ENCODE results near the gene SMPD2. TPM values are rescaled to one million over a fixed set of nuclear protein-coding genes. Genes with fewer than 3 reads are reported as not detected.
A peak's percentile ranks its signal among the peaks of the same experiment; 100 is the strongest.

The SMPD2 gene
- total and polyA plus RNA-seq, 4 donors: 4.9 to 16.4 (median 8.3) TPM

- DNase-seq (ENCODE audit: low read depth in 4 of 6, low spot score in 6 of 6): no peak
- Histone ChIP-seq H3K4me3 (ENCODE audit: low read depth, low read length) (no peak overlapping the region), H3K36me3 (ENCODE audit: control insufficient read depth, insufficient read depth, low read length) (no peaks in the 10 kb centered on the region), H3K9me3 (ENCODE audit: control insufficient read depth, insufficient read depth, low read length) (no peaks in the 10 kb centered on the region), H3K4me1 (ENCODE audit: control insufficient read depth, insufficient read depth, low read length) (no peaks in the 10 kb centered on the region), H3K27ac (ENCODE audit: low read depth, low read length) (no peak overlapping the region), H3K27me3 (ENCODE audit: control insufficient read depth, insufficient read depth, low read length) (no peaks in the 10 kb centered on the region)
- 60% methylated on average over 1 of the region's 1 CpG for WGBS (ENCODE audit: insufficient coverage)
Measured at GRCh38 chr6:109420751-109421150, 19.8 kb upstream of the SMPD2 start.

DNA sequence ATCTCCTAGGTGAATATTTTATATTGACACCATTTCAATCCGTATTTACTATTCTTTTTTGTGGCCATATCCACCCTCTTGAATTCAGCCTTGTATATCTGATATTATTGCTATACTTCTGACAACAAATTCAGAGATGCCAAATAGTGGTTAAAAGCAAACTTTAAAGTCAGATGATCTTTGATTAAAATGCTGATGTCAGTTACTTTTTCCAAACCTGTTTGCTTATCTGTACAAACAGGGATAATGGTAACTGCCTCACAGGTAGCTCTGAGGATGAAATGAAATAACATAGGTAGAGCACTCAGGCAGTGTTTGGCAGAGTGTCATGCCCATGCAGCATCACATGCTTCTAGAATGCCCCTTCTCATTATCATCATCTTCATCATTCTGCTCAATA lies 19.3 kb upstream of the SMPD2 start:
- Histone ChIP-seq H3K36me3 (ENCODE audit: control insufficient read depth, insufficient read depth, low read length) (no peaks in the 10 kb centered on the region), H3K27me3 (ENCODE audit: control insufficient read depth, insufficient read depth, low read length) (no peaks in the 10 kb centered on the region), H3K4me1 (ENCODE audit: control insufficient read depth, insufficient read depth, low read length) (no peaks in the 10 kb centered on the region), H3K4me3 (ENCODE audit: low read depth, low read length) (no peak overlapping the region), H3K9me3 (ENCODE audit: control insufficient read depth, insufficient read depth, low read length) (no peaks in the 10 kb centered on the region), H3K27ac (ENCODE audit: low read depth, low read length) (no peak overlapping the region)
- DNase-seq (ENCODE audit: low read depth in 4 of 6, low spot score in 6 of 6): no peak
- no CpG with 5 or more reads among the region's 1 CpG for WGBS (ENCODE audit: insufficient coverage)

DNA sequence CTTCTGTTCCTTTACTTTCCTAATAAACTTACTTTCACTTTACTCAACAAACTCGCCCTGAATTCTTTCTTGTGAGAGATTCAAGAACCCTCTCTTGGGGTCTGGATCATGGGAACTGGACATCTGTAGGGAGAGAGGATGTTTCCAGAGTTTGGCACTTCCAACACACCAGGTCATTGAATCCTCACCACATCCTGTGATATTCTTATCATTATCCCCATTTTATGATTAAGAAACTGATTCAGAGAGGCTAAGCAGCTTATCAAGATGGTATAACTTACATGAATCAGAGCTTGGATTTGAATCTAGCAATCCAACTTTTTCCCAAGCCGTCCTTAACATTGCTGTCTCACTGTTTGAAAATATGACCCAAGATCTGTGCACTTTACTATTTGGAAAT lies 15.6 kb upstream of the SMPD2 start:
- no CpG with 5 or more reads among the region's 2 CpGs for WGBS (ENCODE audit: insufficient coverage)

DNA sequence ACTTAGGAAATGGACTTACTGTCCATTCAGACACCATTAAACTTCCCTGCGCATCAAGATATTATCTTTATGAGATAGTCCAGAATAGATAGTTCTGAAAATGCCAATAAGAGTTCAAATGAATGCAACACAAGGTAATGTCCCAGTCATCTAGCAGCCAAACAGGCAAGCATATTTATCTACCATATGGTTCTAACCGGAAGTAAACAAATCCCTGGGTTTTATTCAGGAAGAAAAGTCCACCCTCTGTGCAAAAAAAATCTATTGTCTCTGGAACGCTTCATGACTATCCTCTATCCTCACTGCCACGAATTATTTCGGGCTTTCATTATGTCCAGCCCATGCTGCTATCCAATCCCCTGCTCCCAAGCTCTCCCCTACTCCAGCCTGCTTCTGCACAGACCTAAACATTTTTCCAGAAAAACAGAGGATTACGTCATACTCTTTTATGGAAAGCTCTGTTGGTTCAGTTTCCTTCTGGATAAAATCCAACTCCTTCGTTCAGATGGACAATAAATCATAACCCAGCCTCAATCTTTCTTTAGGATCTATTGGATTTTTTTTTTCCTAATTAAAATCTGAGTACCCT lies 11.5 kb upstream of the SMPD2 start:
- whole genome bisulfite sequencing (ENCODE audit: insufficient coverage): 62% methylated on average over 5 of the region's 7 CpGs
- no peaks in the 10 kb centered on the region for H3K9me3 ChIP-seq (ENCODE audit: control insufficient read depth, insufficient read depth, low read length)
- no peak overlapping the region for H3K27ac ChIP-seq (ENCODE audit: low read depth, low read length)
- H3K27me3 ChIP-seq (ENCODE audit: control insufficient read depth, insufficient read depth, low read length): no peaks in the 10 kb centered on the region
- DNase-seq (ENCODE audit: low read depth in 4 of 6, low spot score in 6 of 6): peak in 1 of 6 donors; percentile 39
- no peak overlapping the region for H3K4me3 ChIP-seq (ENCODE audit: low read depth, low read length)
- H3K4me1 ChIP-seq (ENCODE audit: control insufficient read depth, insufficient read depth, low read length): no peaks in the 10 kb centered on the region
- no peaks in the 10 kb centered on the region for H3K36me3 ChIP-seq (ENCODE audit: control insufficient read depth, insufficient read depth, low read length)

More for the DNA sequence above, 15.6 kb upstream of the SMPD2 start:
- no peak overlapping the region for H3K27ac ChIP-seq (ENCODE audit: low read depth, low read length)
- no peaks in the 10 kb centered on the region for H3K4me1 ChIP-seq (ENCODE audit: control insufficient read depth, insufficient read depth, low read length)
- no peak for DNase-seq (ENCODE audit: low read depth in 4 of 6, low spot score in 6 of 6)
- H3K27me3 ChIP-seq (ENCODE audit: control insufficient read depth, insufficient read depth, low read length): no peaks in the 10 kb centered on the region
- H3K4me3 ChIP-seq (ENCODE audit: low read depth, low read length): no peak overlapping the region
- no peaks in the 10 kb centered on the region for H3K9me3 ChIP-seq (ENCODE audit: control insufficient read depth, insufficient read depth, low read length)
- no peaks in the 10 kb centered on the region for H3K36me3 ChIP-seq (ENCODE audit: control insufficient read depth, insufficient read depth, low read length)

DNA sequence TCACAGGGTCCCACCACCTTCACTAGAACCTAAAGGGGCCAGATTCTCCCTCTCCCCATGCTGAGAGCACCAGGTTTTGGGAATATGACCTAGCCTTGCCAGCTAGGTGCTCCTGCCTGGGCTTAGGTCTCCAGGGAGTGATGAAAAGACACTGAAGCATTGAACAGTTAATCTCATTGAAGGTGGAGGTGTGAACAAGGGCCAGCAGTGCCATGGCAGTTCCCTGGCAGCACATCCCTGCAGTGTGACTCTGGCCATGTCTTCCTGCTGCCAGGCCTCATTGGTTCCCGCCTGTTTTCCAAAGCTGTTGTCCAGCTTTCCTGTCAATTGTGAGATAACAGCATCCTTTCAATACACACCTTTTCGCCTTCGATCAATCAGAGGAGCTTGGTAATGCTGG lies 11.0 kb upstream of the SMPD2 start:
- DNase-seq (ENCODE audit: low read depth in 4 of 6, low spot score in 6 of 6): no peak
- Histone ChIP-seq H3K36me3 (ENCODE audit: control insufficient read depth, insufficient read depth, low read length) (no peaks in the 10 kb centered on the region), H3K9me3 (ENCODE audit: control insufficient read depth, insufficient read depth, low read length) (no peaks in the 10 kb centered on the region), H3K27ac (ENCODE audit: low read depth, low read length) (no peak overlapping the region), H3K4me1 (ENCODE audit: control insufficient read depth, insufficient read depth, low read length) (no peaks in the 10 kb centered on the region), H3K27me3 (ENCODE audit: control insufficient read depth, insufficient read depth, low read length) (no peaks in the 10 kb centered on the region), H3K4me3 (ENCODE audit: low read depth, low read length) (no peak overlapping the region)
- 94% methylated on average over 3 of the region's 3 CpGs for WGBS (ENCODE audit: insufficient coverage)

- Histone ChIP-seq H3K36me3 (ENCODE audit: control insufficient read depth, insufficient read depth, low read length) (no peaks in the 10 kb centered on the region), H3K27ac (ENCODE audit: low read depth, low read length) (no peak overlapping the region), H3K4me1 (ENCODE audit: control insufficient read depth, insufficient read depth, low read length) (peaks cover 3% of the 10 kb centered on the region), H3K9me3 (ENCODE audit: control insufficient read depth, insufficient read depth, low read length) (no peaks in the 10 kb centered on the region), H3K27me3 (ENCODE audit: control insufficient read depth, insufficient read depth, low read length) (no peaks in the 10 kb centered on the region), H3K4me3 (ENCODE audit: low read depth, low read length) (no peak overlapping the region)
- DNase-seq (ENCODE audit: low read depth in 4 of 6, low spot score in 6 of 6): no peak
- no CpG with 5 or more reads among the region's 2 CpGs for WGBS (ENCODE audit: insufficient coverage)
Measured at GRCh38 chr6:109434456-109434855, 6.1 kb upstream of the SMPD2 start.

DNA sequence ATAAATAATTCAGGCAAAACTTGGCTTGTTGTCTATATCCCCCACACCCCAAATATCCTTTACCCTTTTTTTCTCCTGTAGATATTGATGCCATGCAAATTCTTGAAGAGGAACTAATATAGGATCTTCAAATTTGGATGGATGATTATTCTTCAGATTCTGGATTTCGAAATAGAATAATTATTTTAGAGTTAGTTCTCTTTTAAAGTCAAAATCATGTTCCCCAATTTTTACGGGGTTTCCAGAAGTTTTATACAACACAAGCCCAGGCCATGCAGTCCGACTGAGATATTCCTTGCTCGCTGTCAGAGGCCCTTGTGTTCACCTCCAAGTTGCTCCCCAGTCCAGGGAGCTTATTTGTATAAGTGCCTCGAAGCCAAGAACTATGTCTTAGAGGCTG lies 4.5 kb upstream of the SMPD2 start:
- Histone ChIP-seq H3K36me3 (ENCODE audit: control insufficient read depth, insufficient read depth, low read length) (no peaks in the 10 kb centered on the region), H3K9me3 (ENCODE audit: control insufficient read depth, insufficient read depth, low read length) (no peaks in the 10 kb centered on the region), H3K27ac (ENCODE audit: low read depth, low read length) (no peak overlapping the region), H3K27me3 (ENCODE audit: control insufficient read depth, insufficient read depth, low read length) (no peaks in the 10 kb centered on the region), H3K4me3 (ENCODE audit: low read depth, low read length) (no peak overlapping the region), H3K4me1 (ENCODE audit: control insufficient read depth, insufficient read depth, low read length) (peaks cover 6% of the 10 kb centered on the region)
- 80% methylated on average over 1 of the region's 5 CpGs for WGBS (ENCODE audit: insufficient coverage)
- no peak for DNase-seq (ENCODE audit: low read depth in 4 of 6, low spot score in 6 of 6)

- H3K27me3 ChIP-seq (ENCODE audit: control insufficient read depth, insufficient read depth, low read length): no peaks in the 10 kb centered on the region
- peak in 2 of 6 donors; percentile 58 to 68 for DNase-seq (ENCODE audit: low read depth in 4 of 6, low spot score in 6 of 6)
- H3K9me3 ChIP-seq (ENCODE audit: control insufficient read depth, insufficient read depth, low read length): no peaks in the 10 kb centered on the region
- under 1% methylated on average over 25 of the region's 31 CpGs for WGBS (ENCODE audit: insufficient coverage)
- peaks cover 34% of the 10 kb centered on the region for H3K36me3 ChIP-seq (ENCODE audit: control insufficient read depth, insufficient read depth, low read length)
- H3K4me3 ChIP-seq (ENCODE audit: low read depth, low read length): peak overlapping the region; percentile 81
- peaks cover 18% of the 10 kb centered on the region for H3K4me1 ChIP-seq (ENCODE audit: control insufficient read depth, insufficient read depth, low read length)
- H3K27ac ChIP-seq (ENCODE audit: low read depth, low read length): peak overlapping the region; percentile 62
Measured at GRCh38 chr6:109441069-109441816, 719 bp downstream of the SMPD2 start.

DNA sequence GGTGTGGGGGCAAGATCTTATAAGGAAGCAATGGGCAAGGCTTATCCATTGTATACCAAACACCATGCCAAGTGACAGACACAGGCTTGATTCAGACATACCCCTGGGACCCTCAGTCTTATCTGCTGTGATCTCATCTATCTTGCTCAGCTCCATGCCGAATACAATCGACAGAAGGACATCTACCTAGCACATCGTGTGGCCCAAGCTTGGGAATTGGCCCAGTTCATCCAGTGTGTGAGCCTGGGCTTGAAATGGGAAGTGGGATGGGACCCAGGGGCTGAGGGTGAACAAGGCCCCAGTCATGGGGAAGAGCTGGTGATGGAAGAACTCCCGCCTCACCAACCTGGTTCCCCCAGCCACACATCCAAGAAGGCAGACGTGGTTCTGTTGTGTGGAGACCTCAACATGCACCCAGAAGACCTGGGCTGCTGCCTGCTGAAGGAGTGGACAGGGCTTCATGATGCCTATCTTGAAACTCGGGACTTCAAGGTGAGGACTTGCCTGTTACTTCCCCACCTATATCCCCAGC lies 1.9 kb downstream of the SMPD2 start:
- Histone ChIP-seq H3K9me3 (ENCODE audit: control insufficient read depth, insufficient read depth, low read length) (no peaks in the 10 kb centered on the region), H3K4me1 (ENCODE audit: control insufficient read depth, insufficient read depth, low read length) (peaks cover 18% of the 10 kb centered on the region), H3K27me3 (ENCODE audit: control insufficient read depth, insufficient read depth, low read length) (no peaks in the 10 kb centered on the region), H3K4me3 (ENCODE audit: low read depth, low read length) (no peak overlapping the region), H3K36me3 (ENCODE audit: control insufficient read depth, insufficient read depth, low read length) (peaks cover 45% of the 10 kb centered on the region), H3K27ac (ENCODE audit: low read depth, low read length) (no peak overlapping the region)
- WGBS (ENCODE audit: insufficient coverage): 97% methylated on average over 5 of the region's 6 CpGs
- no peak for DNase-seq (ENCODE audit: low read depth in 4 of 6, low spot score in 6 of 6)

All from spinal cord (tissue), 10 donors.